OCI-LY7 (cell line): ENCODE results near the gene ADCY9. TPM values are rescaled to one million over a fixed set of nuclear protein-coding genes. Genes with fewer than 3 reads are reported as not detected.

Experiments
- BruUV-seq: library from RNA; stranded (reverse); fragments of 400-500 nt; replicated peaks from 2 replicates; lab custom pipeline; 2021; lab: Mats Ljungman, UMichigan
- CTCF ChIA-PET: fragments of 300-600 bp; sonication (Branson Sonifier 250); formaldehyde crosslinking; loops from one replicate; lab custom pipeline; 2022; ENCODE audit warnings: antibody characterized with exemption; ENCODE audit not compliant: unreplicated experiment; lab: Charles Lee
- POLR2A ChIA-PET: fragments of 300-600 bp; sonication (Branson Sonifier 250); formaldehyde crosslinking; loops from one replicate; lab custom pipeline; 2022; ENCODE audit warnings: antibody characterized with exemption; lab: Charles Lee
- DNase-seq: peaks from one replicate; pipeline ENCODE4 v3.0.0-alpha.2; 2015; ENCODE audit warnings: low spot score
- H2AFZ ChIP-seq: fragments of 200-600 bp; sonication (generic), shearing (Covaris generic); 2 replicates; pipeline ENCODE4 v1.6.1; 2014; ENCODE audit warnings: mild to moderate bottlenecking, antibody characterized with exemption, low read length, moderate library complexity
- H3K27ac ChIP-seq: fragments of 200-600 bp; sonication (generic); 2 replicates; pipeline ENCODE4 v1.5.1; 2014; ENCODE audit warnings: mixed run types, low read depth, mild to moderate bottlenecking, moderate library complexity, low read length, inconsistent platforms; ENCODE audit not compliant: poor library complexity, severe bottlenecking
- H3K36me3 ChIP-seq: fragments of 200-600 bp; sonication (generic); 2 replicates; pipeline ENCODE4 v1.6.1; 2014; ENCODE audit warnings: mild to moderate bottlenecking, antibody characterized with exemption, low read length, moderate library complexity, mixed read lengths; ENCODE audit not compliant: insufficient read depth
- H3K4me1 ChIP-seq: fragments of 200-600 bp; sonication (generic); 2 replicates; pipeline ENCODE4 v1.5.1; 2014; ENCODE audit warnings: mild to moderate bottlenecking, low read length; ENCODE audit not compliant: insufficient read depth, poor library complexity, severe bottlenecking
- H3K4me2 ChIP-seq: fragments of 200-600 bp; sonication (generic); 2 replicates; pipeline ENCODE4 v1.6.1; 2014; ENCODE audit warnings: mild to moderate bottlenecking, low read length
- H3K4me3 ChIP-seq: fragments of 200-600 bp; sonication (generic); 2 replicates; pipeline ENCODE4 v1.5.1; 2014; ENCODE audit warnings: mild to moderate bottlenecking, low read depth, low read length; ENCODE audit not compliant: poor library complexity, severe bottlenecking
- H3K79me2 ChIP-seq: fragments of 200-600 bp; sonication (generic); 2 replicates; pipeline ENCODE4 v1.6.1; 2016; ENCODE audit warnings: low read depth, mild to moderate bottlenecking, low read length, moderate library complexity, mixed read lengths; ENCODE audit not compliant: insufficient read depth
- H3K9me2 ChIP-seq: fragments of 200-600 bp; sonication (generic); 2 replicates; pipeline ENCODE4 v1.6.1; 2016; ENCODE audit warnings: mild to moderate bottlenecking, low read length, mixed read lengths; ENCODE audit not compliant: insufficient read depth
- H3K9me3 ChIP-seq: fragments of 200-600 bp; sonication (generic); 2 replicates; pipeline ENCODE4 v1.6.1; 2014; ENCODE audit warnings: mild to moderate bottlenecking, mixed run types, low read length, mixed read lengths
- H4K20me1 ChIP-seq: fragments of 200-600 bp; sonication (generic); 2 replicates; pipeline ENCODE4 v1.6.1; 2014; ENCODE audit warnings: mild to moderate bottlenecking, antibody characterized with exemption, low read length, moderate library complexity, mixed read lengths; ENCODE audit not compliant: insufficient read depth
- CTCF ChIP-seq: fragments of 200-600 bp; sonication (generic); conservative IDR thresholded peaks from 2 replicates; pipeline ENCODE4 v1.5.1; 2014; ENCODE audit warnings: mild to moderate bottlenecking, antibody characterized with exemption, low read length, moderate library complexity, mixed read lengths
- EZH2phosphoT487 ChIP-seq: fragments of 200-600 bp; sonication (generic); IDR thresholded peaks from 2 replicates; pipeline ENCODE4 v1.6.1; 2018; ENCODE audit warnings: low read depth, borderline replicate concordance, mild to moderate bottlenecking, mixed run types, antibody characterized with exemption, low read length, moderate library complexity, mixed read lengths
- intact Hi-C: fragments of 100-400 bp; cut with micrococcal nuclease; formaldehyde crosslinking; loops from one replicate; pipeline ENCODE4 v1.10.0; 2022; ENCODE audit not compliant: unreplicated experiment
- total RNA-seq, 2 experiments: library from RNA; depleted of rRNA in 1 of 2; stranded (reverse); fragments of >200 nt in 1 of 2; shearing (Covaris generic) in 1 of 2; gene quantifications; 2 replicates each; pipeline ENCODE4 v1.2.3, GENCODE V29; 2014 to 2022

ADCY9 gene
- total RNA-seq, 2 experiments from 2014 or later, result 0.22 to 0.34 TPM

GRCh38 chr16:3924763-3925162, 191.5 kb downstream of the ADCY9 start:
- Histone ChIP-seq H3K27ac (no peak overlapping the region), H3K9me3 (no peaks in the 10 kb centered on the region), H4K20me1 (no peaks in the 10 kb centered on the region), H3K4me1 (no peaks in the 10 kb centered on the region), H2AFZ (no peak overlapping the region), H3K36me3 (no peaks in the 10 kb centered on the region), H3K9me2 (no peaks in the 10 kb centered on the region), H3K4me2 (no peak overlapping the region), H3K79me2 (no peaks in the 10 kb centered on the region), H3K4me3 (no peak overlapping the region)
- intact Hi-C loops, result no loop called here
- no TSS peak for BruUV-seq
- DNase-seq, result no peak
- no peak for TF ChIP-seq CTCF
- ChIA-PET CTCF (no interaction called here), POLR2A (no interaction called here)

GRCh38 chr16:3922241-3922640, 194.0 kb downstream of the ADCY9 start:
- Histone ChIP-seq H2AFZ (no peak overlapping the region), H3K4me3 (no peak overlapping the region), H3K4me1 (no peaks in the 10 kb centered on the region), H3K9me3 (no peaks in the 10 kb centered on the region), H3K27ac (no peak overlapping the region), H3K9me2 (no peaks in the 10 kb centered on the region), H3K4me2 (no peak overlapping the region), H3K79me2 (no peaks in the 10 kb centered on the region), H3K36me3 (no peaks in the 10 kb centered on the region), H4K20me1 (no peaks in the 10 kb centered on the region)
- ChIA-PET POLR2A (no interaction called here), CTCF (no interaction called here)
- DNase-seq, result no peak
- BruUV-seq, result no TSS peak
- intact Hi-C loops, result no loop called here
- no peak for TF ChIP-seq CTCF
- no peak for TF ChIP-seq EZH2phosphoT487

GRCh38 chr16:3920206-3920605, 196.0 kb downstream of the ADCY9 start:
- ChIA-PET CTCF (no interaction called here), POLR2A (no interaction called here)
- TF ChIP-seq EZH2phosphoT487, result no peak
- no peak for TF ChIP-seq CTCF

More at GRCh38 chr16:3920206-3920605, 196.0 kb downstream of the ADCY9 start:
- Histone ChIP-seq H2AFZ (no peak overlapping the region), H3K27ac (no peak overlapping the region), H3K79me2 (no peaks in the 10 kb centered on the region), H3K9me2 (no peaks in the 10 kb centered on the region), H4K20me1 (no peaks in the 10 kb centered on the region), H3K4me2 (no peak overlapping the region), H3K9me3 (no peaks in the 10 kb centered on the region), H3K36me3 (no peaks in the 10 kb centered on the region), H3K4me3 (no peak overlapping the region), H3K4me1 (no peaks in the 10 kb centered on the region)
- BruUV-seq, result no TSS peak
- intact Hi-C loops, result no loop called here
- DNase-seq, result no peak
